C4-2B (cell line): Measurements from ENCODE around the gene GRK2.

ENCODE experiments used
- CTCF ChIP-seq: fragments of 450-650 bp; conservative IDR thresholded peaks from 2 replicates; pipeline ENCODE4 v1.5.1; 2017; ENCODE audit warnings: mild to moderate bottlenecking
- ZFX ChIP-seq: fragments of 450-650 bp; IDR thresholded peaks from 2 replicates; pipeline ENCODE4 v1.6.1; 2017

GRCh38 chr11:67242548-67242947 lies 23.7 kb upstream of the GRK2 start:
- TF ChIP-seq CTCF, result no peak
- no peak for TF ChIP-seq ZFX
